AG04449 (cell line): Measurements from ENCODE around the gene SPTLC3.

Experiments used
- CTCF ChIA-PET: fragments of 350-600 bp; formaldehyde crosslinking; extraction: SDS; loops from one replicate; lab custom pipeline; 2021; ENCODE audit warnings: antibody characterized with exemption; lab: Yijun Ruan, JAX
- POLR2A ChIA-PET: fragments of 400-600, 350-600 bp; formaldehyde crosslinking; extraction: SDS; loops from one replicate; lab custom pipeline; 2020; ENCODE audit warnings: antibody characterized with exemption, inconsistent platforms; lab: Yijun Ruan, JAX
- DNase-seq: peaks from one replicate; pipeline ENCODE4 v3.0.0-alpha.2; 2010; ENCODE audit warnings: low read depth, low spot score
- H3K4me3 ChIP-seq: 2 replicates; pipeline ENCODE4 v1.5.1; 2011; ENCODE audit warnings: low read depth, mild to moderate bottlenecking, control low read depth, low read length
- CTCF ChIP-seq: IDR thresholded peaks from one replicate; pipeline ENCODE4 v1.5.1; 2011; ENCODE audit warnings: mild to moderate bottlenecking, moderate library complexity, low read length, control low read depth, inconsistent platforms; ENCODE audit not compliant: insufficient read depth; ENCODE audit errors: missing control alignments

SPTLC3 gene

GRCh38 chr20:13187899-13188298 is 179.1 kb downstream of the SPTLC3 start:
- CTCF ChIA-PET: no interaction called here
- no peak overlapping the region for H3K4me3 ChIP-seq
- POLR2A ChIA-PET: no interaction called here
- no peak for DNase-seq
- TF ChIP-seq CTCF: no peak

GRCh38 chr20:13199279-13199678 is 190.5 kb downstream of the SPTLC3 start:
- H3K4me3 ChIP-seq: no peak overlapping the region
- CTCF ChIA-PET: no interaction called here
- no peak for TF ChIP-seq CTCF
- no peak for DNase-seq
- POLR2A ChIA-PET: no interaction called here

GRCh38 chr20:13200767-13201500 is 192.2 kb downstream of the SPTLC3 start:
- ChIA-PET POLR2A (no interaction called here), CTCF (no interaction called here)
- TF ChIP-seq CTCF: no peak
- no peak for DNase-seq
- H3K4me3 ChIP-seq: no peak overlapping the region

GRCh38 chr20:13202565-13202964 is 193.8 kb downstream of the SPTLC3 start:
- CTCF ChIA-PET: interaction anchor here (1.2 kb wide), 1 partner anchor 10 kb away, joined by 3 read pairs; no protein-coding TSS in a partner anchor
- POLR2A ChIA-PET: no interaction called here
- no peak for TF ChIP-seq CTCF
- no peak overlapping the region for H3K4me3 ChIP-seq
- no peak for DNase-seq

- CTCF ChIA-PET: no interaction called here
- no peak for DNase-seq
- no peak overlapping the region for H3K4me3 ChIP-seq
- POLR2A ChIA-PET: no interaction called here
- no peak for TF ChIP-seq CTCF
Observed at GRCh38 chr20:13205425-13205824, 196.7 kb downstream of the SPTLC3 start.

- TF ChIP-seq CTCF: no peak
- no peak for DNase-seq
- POLR2A ChIA-PET: no interaction called here
Observed at GRCh38 chr20:13205848-13206434, 197.2 kb downstream of the SPTLC3 start.

More at GRCh38 chr20:13205848-13206434, 197.2 kb downstream of the SPTLC3 start:
- no peak overlapping the region for H3K4me3 ChIP-seq
- CTCF ChIA-PET: interaction anchor here (1.2 kb wide), 1 partner anchor 97 kb away, joined by 3 read pairs; no protein-coding TSS in a partner anchor
